HepG2 (cell line): ENCODE measurements around the gene KIF17. TPM values are rescaled to one million over a fixed set of nuclear protein-coding genes. Genes with fewer than 3 reads are reported as not detected.

Experiments
- CHCHD3 ChIP-seq: sonication (generic); formaldehyde crosslinking; IDR thresholded peaks from 2 replicates; pipeline ENCODE4 v1.8.0; 2022; ENCODE audit warnings: mild to moderate bottlenecking, missing genetic modification reagents, moderate library complexity
- HNRNPUL1 ChIP-seq: fragments of 200-400 bp; formaldehyde crosslinking; IDR thresholded peaks from 2 replicates; pipeline ENCODE4 v1.6.1; 2017; ENCODE audit warnings: low read depth, mild to moderate bottlenecking, low read length, moderate library complexity
- MYPOP ChIP-seq: sonication (generic); formaldehyde crosslinking; IDR thresholded peaks from 2 replicates; pipeline ENCODE4 v1.8.1; 2023; ENCODE audit warnings: mild to moderate bottlenecking, moderate library complexity, missing genetic modification reagents
- NAIF1 ChIP-seq: sonication (generic); formaldehyde crosslinking; IDR thresholded peaks from 2 replicates; pipeline ENCODE4 v1.5.0; 2020; ENCODE audit warnings: mild to moderate bottlenecking, missing genetic modification reagents, borderline replicate concordance
- NFE2 ChIP-seq: sonication (generic); formaldehyde crosslinking; IDR thresholded peaks from 2 replicates; pipeline ENCODE4 v1.4.0; 2020; ENCODE audit warnings: missing genetic modification reagents
- RFX1 ChIP-seq: fragments of 450-650 bp; IDR thresholded peaks from 2 replicates; pipeline ENCODE4 v1.6.1; 2017
- SALL2 ChIP-seq: sonication (generic); formaldehyde crosslinking; IDR thresholded peaks from 2 replicates; pipeline ENCODE4 v1.8.1; 2023; ENCODE audit warnings: mild to moderate bottlenecking, missing genetic modification reagents, inconsistent platforms
- SYNCRIP ChIP-seq: fragments of 200-400 bp; formaldehyde crosslinking; IDR thresholded peaks from 2 replicates; pipeline ENCODE4 v1.6.1; 2018; ENCODE audit warnings: mild to moderate bottlenecking, low read depth, low read length; ENCODE audit not compliant: insufficient read depth
- XBP1 ChIP-seq: sonication (generic); formaldehyde crosslinking; IDR thresholded peaks from 2 replicates; pipeline ENCODE4 v1.5.0; 2020; ENCODE audit warnings: missing genetic modification reagents
- ZBTB33 ChIP-seq: sonication (generic); formaldehyde crosslinking; IDR thresholded peaks from 2 replicates; pipeline ENCODE4 v1.4.0; 2020; ENCODE audit warnings: missing genetic modification reagents
- ZKSCAN5 ChIP-seq: sonication (generic); formaldehyde crosslinking; IDR thresholded peaks from 2 replicates; pipeline ENCODE4 v1.5.1; 2020; ENCODE audit warnings: mild to moderate bottlenecking, missing genetic modification reagents
- ZNF17 ChIP-seq: sonication (generic); formaldehyde crosslinking; IDR thresholded peaks from 2 replicates; pipeline ENCODE4 v1.5.0; 2020; ENCODE audit warnings: mild to moderate bottlenecking, missing genetic modification reagents
- ZNF225 ChIP-seq: sonication (generic); formaldehyde crosslinking; IDR thresholded peaks from 2 replicates; pipeline ENCODE4 v1.4.0; 2020; ENCODE audit warnings: mild to moderate bottlenecking, missing genetic modification reagents
- ZNF609 ChIP-seq: sonication (generic); formaldehyde crosslinking; IDR thresholded peaks from 2 replicates; pipeline ENCODE4 v1.4.0; 2020; ENCODE audit warnings: mild to moderate bottlenecking, missing genetic modification reagents, borderline replicate concordance
- ZNF687 ChIP-seq: sonication (generic); formaldehyde crosslinking; IDR thresholded peaks from 2 replicates; pipeline ENCODE4 v1.5.1; 2020; ENCODE audit warnings: mild to moderate bottlenecking, missing genetic modification reagents, moderate library complexity
- ZNF773 ChIP-seq: sonication (generic); formaldehyde crosslinking; IDR thresholded peaks from 2 replicates; pipeline ENCODE4 v1.4.0; 2020; ENCODE audit warnings: missing genetic modification reagents, borderline replicate concordance
- ZSCAN22 ChIP-seq: sonication (generic); formaldehyde crosslinking; IDR thresholded peaks from 2 replicates; pipeline ENCODE4 v1.4.0; 2020; ENCODE audit warnings: mild to moderate bottlenecking, missing genetic modification reagents
- polyA plus RNA-seq, 8 experiments: library from polyadenylated mRNA; depleted of rRNA in 3 of 8; stranded (reverse) in 7 of 8; unstranded in 1 of 8; fragments of >200 nt; fragmentation: Illumina TruSeq in 4 of 8; extraction: Trizol in 4 of 8; gene quantifications; 2 replicates each; pipeline versions ENCODE4 v1.2.1 to v1.2.3, GENCODE V29; 2011 to 2016; ENCODE audit warnings: low read depth in 4 of 8, missing spikeins in 1 of 8, mixed read lengths in 1 of 8; ENCODE audit not compliant: insufficient read depth in 1 of 8
- total RNA-seq, 5 experiments: library from RNA; depleted of rRNA; stranded (reverse); fragments of >200 nt; fragmentation: Illumina TruSeq; extraction: Trizol; gene quantifications; 2 replicates each; pipeline ENCODE4 v1.2.3, GENCODE V29; 2016; ENCODE audit warnings: low read depth in 1 of 5

KIF17 gene
- total and polyA plus RNA-seq, 2 of the 13 experiments (the other 11 are each of a cell fraction or from before 2014, with no cell fraction given) = 0.24 to 0.44 TPM

- TF ChIP-seq CHCHD3 (CRISPR knock-in tag) (no peak), SYNCRIP (no peak), ZBTB33 (CRISPR knock-in tag) (0 out of 2 replicates have a peak, but pooled peaks have one; percentile 30), NFE2 (no peak), SALL2 (CRISPR knock-in tag) (peak; percentile 53; the same call in 1 of the 2 replicates), RFX1 (no peak), ZNF225 (no peak), HNRNPUL1 (no peak), XBP1 (0 out of 2 replicates have a peak, but pooled peaks have one; percentile 31), ZKSCAN5 (no peak), NAIF1 (CRISPR knock-in tag) (no peak; the same call in 1 of the 2 replicates), ZNF687 (CRISPR knock-in tag) (peak; percentile 85), ZNF17 (no peak), ZNF773 (CRISPR knock-in tag) (0 out of 2 replicates have a peak, but pooled peaks have one; percentile 62), ZNF609 (CRISPR knock-in tag) (peak; percentile 63), ZSCAN22 (no peak), MYPOP (CRISPR knock-in tag) (peak; percentile 21; the same call in 1 of the 2 replicates)
These were observed 15.0 kb upstream of the KIF17 start, which contains the start of gene SH2D5 (continued) for GRCh38 chr1:20732588-20733359.
